BLaER1 treated with 17β-estradiol and CSF1 and Interleukin-3, amounts not matched to agents 10 nM and 100 nM (cell line): ENCODE results near the gene TFB2M.

Experiments
- H3K27ac ChIP-seq, 11 experiments: shearing (Covaris generic); formaldehyde crosslinking; 2 replicates each; pipeline ENCODE4 v1.8.1; 2022
- H3K27me3 ChIP-seq, 11 experiments: shearing (Covaris generic); formaldehyde crosslinking; 2 replicates each; pipeline ENCODE4 v1.8.1; 2022
- H3K36me3 ChIP-seq, 11 experiments: shearing (Covaris generic); formaldehyde crosslinking; 2 replicates each; pipeline ENCODE4 v1.8.1; 2022
- H3K4me1 ChIP-seq, 10 experiments: shearing (Covaris generic); formaldehyde crosslinking; 2 replicates each; pipeline ENCODE4 v1.8.1; 2022
- H3K4me2 ChIP-seq, 11 experiments: shearing (Covaris generic); formaldehyde crosslinking; 2 replicates each; pipeline ENCODE4 v1.8.1; 2022
- H3K4me3 ChIP-seq, 10 experiments: shearing (Covaris generic); formaldehyde crosslinking; 2 replicates each; pipeline ENCODE4 v1.8.1; 2022
- H3K9ac ChIP-seq, 11 experiments: shearing (Covaris generic); formaldehyde crosslinking; 2 replicates each; pipeline ENCODE4 v1.8.1; 2022
- H3K9me3 ChIP-seq, 11 experiments: shearing (Covaris generic); formaldehyde crosslinking; replicated peaks in 1 of 11; 2 replicates each; pipeline ENCODE4 v1.8.1; 2022
- H4K20me1 ChIP-seq, 11 experiments: shearing (Covaris generic); formaldehyde crosslinking; 2 replicates each; pipeline ENCODE4 v1.8.1; 2022
- Cebpa-rat ChIP-seq, 11 experiments: shearing (Covaris generic); IDR thresholded peaks; 2 replicates each; pipeline ENCODE4 v1.8.1; 2022

Gene TFB2M

DNA sequence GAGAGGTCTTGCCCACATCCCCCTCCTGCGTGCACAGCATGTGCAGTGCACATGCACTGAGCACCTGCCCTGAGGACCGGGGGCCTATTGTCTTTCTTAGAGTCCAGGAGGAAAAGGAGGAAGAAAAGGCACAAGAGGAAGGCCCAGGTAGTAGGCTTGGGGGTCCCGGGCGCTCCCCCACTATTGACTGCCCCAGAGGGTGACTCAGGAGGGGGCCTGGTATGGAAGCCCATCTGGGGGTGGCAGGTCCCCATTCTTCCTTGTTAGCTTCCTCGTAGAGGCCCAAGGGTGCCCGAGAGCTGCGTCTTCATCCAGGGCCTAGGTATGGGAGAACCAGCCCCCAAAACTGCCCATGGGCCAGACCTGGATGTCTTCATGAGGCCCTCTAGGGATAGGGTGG lies 54.9 kb downstream of the TFB2M start:
- Histone ChIP-seq H3K4me1 (peaks cover 2 to 9% (median 7%) of the 10 kb centered on the region in 10 experiments), H3K27me3 (no peaks in the 10 kb centered on the region), H4K20me1 (no peaks in the 10 kb centered on the region), H3K27ac (no peak overlapping the region), H3K9ac (no peak overlapping the region), H3K9me3 (peaks cover 35 to 49% (median 44%) of the 10 kb centered on the region in 11 experiments), H3K4me2 (no peak overlapping the region), H3K36me3 (0 out of 22 replicates have a peak, but pooled peaks cover 0 to 3% (median 0%) of the 10 kb centered on the region in 11 experiments), H3K4me3 (no peak overlapping the region)
- TF ChIP-seq Cebpa-rat (IDR thresholded peaks at IDR 0.05) = no peak

DNA sequence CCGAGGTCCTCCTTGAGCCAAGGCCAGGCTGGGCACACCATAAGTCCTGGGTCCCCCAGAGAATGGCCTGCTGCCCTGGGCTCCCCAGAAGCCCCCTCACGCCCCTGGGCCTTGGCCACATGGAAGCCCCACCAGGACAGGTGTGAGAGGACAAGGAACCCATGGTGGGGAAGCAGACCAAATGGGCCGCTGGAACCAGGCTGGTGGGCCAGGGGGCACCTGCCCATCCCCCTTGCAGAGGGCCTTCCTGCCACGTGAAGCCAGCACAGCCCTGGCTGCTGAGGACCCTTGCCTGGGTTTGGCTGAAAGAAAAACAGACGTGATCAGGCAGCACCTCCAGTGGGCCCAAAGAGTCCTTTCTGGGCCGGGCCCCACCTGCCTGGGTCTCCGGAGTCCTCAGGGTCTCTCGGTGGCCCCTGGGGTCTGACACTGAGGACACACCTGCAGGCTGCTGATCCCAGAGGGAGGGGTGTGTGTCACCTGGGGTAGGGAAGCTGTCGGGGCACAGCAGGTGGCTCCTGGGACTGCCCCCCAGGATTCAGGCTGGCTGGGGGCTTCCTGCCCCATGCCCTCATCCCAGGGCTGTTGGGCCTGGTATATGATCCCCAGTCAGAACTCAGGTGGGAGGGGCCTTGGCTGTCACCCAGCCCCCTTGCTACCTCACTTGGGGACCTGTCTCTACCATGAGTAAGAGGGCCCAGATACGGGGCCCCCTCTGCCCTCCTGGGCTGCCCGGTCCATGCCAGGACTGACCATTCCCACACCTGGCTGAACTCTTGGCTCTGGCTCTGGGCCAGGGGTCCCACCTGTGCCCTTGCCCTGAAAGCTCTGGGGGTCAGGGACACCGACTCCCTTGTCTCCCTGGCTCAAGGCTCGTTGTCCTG lies 55.7 kb downstream of the TFB2M start:
- Histone ChIP-seq H3K36me3 (0 out of 22 replicates have a peak, but pooled peaks cover 0 to 3% (median 0%) of the 10 kb centered on the region in 11 experiments), H3K4me2 (no peak overlapping the region), H4K20me1 (0 out of 22 replicates have a peak, but pooled peaks cover 0 to 2% (median 0%) of the 10 kb centered on the region in 11 experiments), H3K27me3 (no peaks in the 10 kb centered on the region), H3K9ac (no peak overlapping the region), H3K4me3 (no peak overlapping the region), H3K9me3 (peaks cover 27 to 40% (median 36%) of the 10 kb centered on the region in 11 experiments), H3K4me1 (peaks cover 7 to 18% (median 14%) of the 10 kb centered on the region in 10 experiments), H3K27ac (no peak overlapping the region)
- TF ChIP-seq Cebpa-rat (IDR thresholded peaks at IDR 0.05) = no peak

DNA sequence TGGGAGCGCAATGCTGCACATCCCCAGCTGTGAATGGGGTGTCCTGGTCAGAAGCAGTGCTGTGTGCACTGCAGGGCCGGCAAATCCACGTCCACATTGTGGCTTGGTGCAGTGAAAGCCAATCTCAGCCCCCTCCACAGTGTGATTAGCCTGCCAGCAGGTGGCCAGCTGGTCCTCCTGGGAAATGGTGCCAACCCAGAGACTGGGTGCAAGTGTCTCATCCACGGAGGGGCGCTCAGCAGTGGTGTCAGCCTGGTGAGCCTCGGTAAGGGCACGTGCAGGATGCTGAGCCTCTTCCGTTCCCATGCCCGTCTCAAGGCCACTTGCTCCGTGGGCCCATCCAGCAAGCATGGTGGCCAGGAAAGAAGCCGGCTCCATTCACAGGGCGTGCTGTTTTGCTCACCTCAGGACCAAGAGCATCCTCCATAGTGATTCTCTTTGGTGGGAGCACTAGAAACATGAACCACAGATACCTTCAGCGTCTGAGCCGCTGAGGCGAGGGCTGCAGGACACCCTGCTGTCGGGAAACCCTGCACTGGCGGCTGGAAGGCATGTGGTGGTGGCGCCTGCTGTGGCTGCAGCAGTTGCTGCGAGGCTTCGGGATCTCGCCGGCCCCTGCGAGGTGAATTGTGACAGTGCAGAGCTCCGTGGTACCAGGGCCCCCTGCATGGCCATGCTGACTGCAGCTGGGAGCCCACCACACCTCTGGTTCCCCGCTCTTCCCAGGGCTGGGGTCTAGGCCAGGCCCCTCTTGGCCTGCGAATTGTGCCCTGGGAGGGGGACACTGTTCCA lies 57.0 kb downstream of the TFB2M start:
- no peak overlapping the region for H3K9ac ChIP-seq
- no peak overlapping the region for H3K4me2 ChIP-seq
- H3K4me1 ChIP-seq = peaks cover 7 to 24% (median 16%) of the 10 kb centered on the region in 10 experiments
- 0 out of 22 replicates have a peak, but pooled peaks cover 0 to 7% (median 0%) of the 10 kb centered on the region in 11 experiments for H4K20me1 ChIP-seq
- no peaks in the 10 kb centered on the region for H3K27me3 ChIP-seq
- no peaks in the 10 kb centered on the region for H3K36me3 ChIP-seq
- TF ChIP-seq Cebpa-rat (IDR thresholded peaks at IDR 0.05) = no peak
- H3K9me3 ChIP-seq = peaks cover 14 to 28% (median 23%) of the 10 kb centered on the region in 11 experiments
- no peak overlapping the region for H3K27ac ChIP-seq
- no peak overlapping the region for H3K4me3 ChIP-seq

DNA sequence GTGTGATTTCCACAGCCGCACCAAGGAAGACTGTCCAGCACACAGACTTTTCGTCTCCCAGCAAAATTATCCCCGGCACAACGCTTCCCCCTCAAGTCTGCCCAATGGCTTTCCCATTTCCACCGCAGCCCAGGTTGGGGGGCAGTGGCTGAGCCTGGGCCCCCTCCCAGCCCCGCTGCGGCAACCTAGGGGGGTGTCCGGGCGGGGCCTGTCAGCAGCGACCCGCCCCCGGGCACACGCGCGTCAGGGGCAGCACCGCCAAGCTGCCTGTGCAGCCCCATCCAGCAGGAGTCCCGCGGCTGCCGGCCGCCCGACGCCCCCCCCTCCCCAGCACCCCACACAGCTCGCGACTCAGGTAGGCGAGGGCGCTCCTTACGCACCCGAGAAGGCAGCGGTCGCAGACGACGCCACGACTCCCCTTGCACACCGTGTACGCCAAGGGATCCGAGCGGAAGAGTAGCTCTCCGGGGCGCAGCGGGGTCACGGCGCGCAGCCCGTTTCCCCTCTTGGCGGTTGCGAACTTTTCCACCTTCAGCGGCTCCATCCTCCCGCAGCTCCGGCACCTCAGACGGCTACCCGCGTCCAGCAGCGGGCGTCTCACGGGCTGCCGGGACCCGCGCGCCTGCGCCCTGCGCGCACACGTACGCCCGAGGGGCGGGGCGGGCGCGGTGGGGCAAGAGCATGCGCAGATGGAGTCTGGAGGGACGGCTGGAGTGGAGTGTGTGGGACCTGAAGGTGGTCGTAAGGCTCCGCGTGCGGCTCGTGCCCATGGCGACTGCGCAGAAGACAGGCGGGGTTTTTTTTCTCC lies 59.2 kb downstream of the TFB2M start, which contains the start of gene SMYD3:
TSS of gene SMYD3 (minus strand) at position 606 of the 808 bp plus-strand sequence.
- no peaks in the 10 kb centered on the region for H3K27me3 ChIP-seq
- H3K4me1 ChIP-seq = peaks cover 7 to 24% (median 16%) of the 10 kb centered on the region in 10 experiments
- peaks cover 0 to 6% (median 2%) of the 10 kb centered on the region in 11 experiments; a peak in 8 of 22 replicates for H3K9me3 ChIP-seq
- H3K36me3 ChIP-seq = peaks cover 0 to 17% (median 9%) of the 10 kb centered on the region in 11 experiments; a peak in 13 of 22 replicates
- peak within 1 kb of the TSS; percentile 69 to 83 (median 77) for H3K9ac ChIP-seq
- peak within 1 kb of the TSS; percentile 88 to 99 (median 95) for H3K4me2 ChIP-seq
- H4K20me1 ChIP-seq = peaks cover 0 to 7% (median 0%) of the 10 kb centered on the region in 11 experiments; a peak in 1 of 22 replicates
- TF ChIP-seq Cebpa-rat (IDR thresholded peaks at IDR 0.05) = no peak
- peak within 1 kb of the TSS; percentile 80 to 88 (median 82) for H3K4me3 ChIP-seq
- peak within 1 kb of the TSS in 10 of 11 experiments; percentile 0 to 67 (median 54); a peak in 16 of 22 replicates for H3K27ac ChIP-seq

DNA sequence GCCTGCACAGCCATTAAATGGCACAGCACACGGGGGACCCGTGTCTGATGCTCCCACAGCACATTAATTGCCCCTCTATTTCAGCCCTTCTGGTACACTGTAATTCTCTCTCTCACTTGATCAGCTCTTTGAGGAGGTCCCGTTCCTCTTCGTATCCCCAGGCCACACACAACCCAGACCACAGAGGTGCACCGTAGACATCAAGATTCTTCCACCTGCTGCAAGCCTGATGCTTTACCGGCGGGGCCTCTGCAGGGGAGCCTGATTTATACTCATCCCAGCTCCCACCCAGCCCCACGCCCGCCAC lies 59.7 kb downstream of the TFB2M start:
- Histone ChIP-seq H3K4me3 (peak overlapping the region; percentile 80 to 88 (median 82)), H3K4me1 (peaks cover 7 to 24% (median 16%) of the 10 kb centered on the region in 10 experiments), H3K9ac (peak overlapping the region; percentile 69 to 83 (median 77)), H3K4me2 (peak overlapping the region; percentile 88 to 99 (median 95)), H3K9me3 (peaks cover 0 to 5% (median 0%) of the 10 kb centered on the region in 11 experiments; a peak in 2 of 22 replicates), H3K27me3 (no peaks in the 10 kb centered on the region), H3K36me3 (peaks cover 0 to 22% (median 11%) of the 10 kb centered on the region in 11 experiments; a peak in 13 of 22 replicates), H4K20me1 (peaks cover 0 to 7% (median 0%) of the 10 kb centered on the region in 11 experiments; a peak in 1 of 22 replicates), H3K27ac (peak overlapping the region in 7 of 11 experiments; percentile 35 to 67 (median 56); a peak in 8 of 22 replicates)
- no peak for TF ChIP-seq Cebpa-rat (IDR thresholded peaks at IDR 0.05)

DNA sequence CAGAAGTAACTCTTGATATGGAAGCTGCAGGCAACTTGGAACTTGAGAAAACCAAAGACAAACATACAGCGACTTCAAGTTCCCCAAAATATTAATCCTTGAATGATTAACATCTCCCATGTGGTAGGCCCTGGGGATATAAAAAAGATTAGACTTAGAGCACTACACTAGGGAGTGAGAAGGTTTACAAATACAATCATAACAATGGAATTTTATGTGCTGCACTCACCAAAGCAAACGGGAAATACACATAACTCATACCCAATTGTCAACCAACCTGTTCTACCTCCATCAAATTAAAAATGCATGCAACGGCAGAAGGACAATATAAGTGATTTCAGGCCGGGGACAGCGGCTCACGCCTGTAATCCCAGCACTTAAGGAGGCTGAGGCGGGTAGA lies 62.7 kb downstream of the TFB2M start:
- Histone ChIP-seq H3K9me3 (peaks cover 0 to 9% (median 0%) of the 10 kb centered on the region in 11 experiments; a peak in 3 of 22 replicates), H3K4me3 (no peak overlapping the region), H3K4me2 (no peak overlapping the region), H3K27me3 (no peaks in the 10 kb centered on the region), H3K9ac (no peak overlapping the region), H3K4me1 (peaks cover 7 to 24% (median 16%) of the 10 kb centered on the region in 10 experiments), H4K20me1 (peaks cover 0 to 7% (median 0%) of the 10 kb centered on the region in 11 experiments; a peak in 1 of 22 replicates), H3K36me3 (peaks cover 0 to 38% (median 15%) of the 10 kb centered on the region in 11 experiments; a peak in 13 of 22 replicates), H3K27ac (no peak overlapping the region)
- TF ChIP-seq Cebpa-rat (IDR thresholded peaks at IDR 0.05) = no peak

DNA sequence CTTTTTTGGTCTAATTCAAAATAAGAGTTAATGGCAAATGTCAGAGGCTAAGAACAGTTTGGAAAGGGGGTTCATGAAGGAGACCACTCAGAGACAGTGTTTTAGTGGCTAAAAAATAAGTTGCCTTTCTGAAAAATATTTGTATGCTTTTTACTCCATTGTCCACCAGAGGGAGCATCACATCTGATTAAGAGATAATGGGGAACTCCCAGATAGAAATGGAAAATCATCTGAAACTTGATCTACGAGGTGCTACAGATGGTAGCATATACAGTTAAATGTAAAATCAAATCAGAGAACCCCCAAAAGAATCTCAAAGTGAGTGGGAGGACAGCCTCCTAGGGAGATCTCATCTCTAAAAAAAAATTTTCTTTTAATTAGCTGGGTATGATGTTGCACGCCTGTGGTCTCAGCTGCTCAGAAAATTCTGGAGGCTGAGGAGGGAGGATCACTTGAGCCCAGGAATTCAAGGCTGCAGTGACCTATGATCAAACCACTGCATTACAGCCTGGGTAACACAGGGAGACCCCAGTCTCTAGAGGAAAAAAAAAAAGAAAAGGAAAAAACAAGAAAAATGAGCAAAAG lies 68.6 kb downstream of the TFB2M start:
- Histone ChIP-seq H3K9me3 (peaks cover 0 to 4% (median 0%) of the 10 kb centered on the region in 11 experiments; a peak in 3 of 22 replicates), H3K4me2 (no peak overlapping the region), H3K9ac (no peak overlapping the region), H3K27ac (no peak overlapping the region), H4K20me1 (peaks cover 0 to 16% (median 0%) of the 10 kb centered on the region in 11 experiments; a peak in 5 of 22 replicates), H3K36me3 (peaks cover 0 to 27% (median 12%) of the 10 kb centered on the region in 11 experiments; a peak in 12 of 22 replicates), H3K4me3 (no peak overlapping the region), H3K4me1 (peaks cover 0 to 10% (median 5%) of the 10 kb centered on the region in 10 experiments; a peak in 10 of 20 replicates), H3K27me3 (no peaks in the 10 kb centered on the region)
- TF ChIP-seq Cebpa-rat (IDR thresholded peaks at IDR 0.05) = no peak
